Measurements from ENCODE around the gene TTLL11. TPM values are rescaled to one million over a fixed set of nuclear protein-coding genes. Genes with fewer than 3 reads are reported as not detected.

Gene TTLL11
- polyA plus RNA-seq, 2 donors = 2.3 to 4.5 TPM

GRCh38 chr9:122125509-122126330 lies 32.6 kb upstream of the TTLL11 start:
- Histone ChIP-seq H3K27me3 (ENCODE audit: control insufficient read depth in 1 of 2, insufficient read depth in 2 of 2, low read length in 2 of 2) (no peaks in the 10 kb centered on the region), H3K27ac (ENCODE audit: low read depth in 2 of 2, low read length in 1 of 2) (no peak overlapping the region), H3K4me1 (ENCODE audit: control insufficient read depth in 2 of 2, insufficient read depth in 2 of 2, low read length in 1 of 2) (peaks cover 0 to 12% of the 10 kb centered on the region in 2 donors), H3K9me3 (ENCODE audit: control insufficient read depth in 2 of 2, insufficient read depth in 1 of 2, low read depth in 1 of 2, low read length in 1 of 2) (no peaks in the 10 kb centered on the region), H3K4me3 (ENCODE audit: low read depth in 1 of 2, low read length in 2 of 2) (no peak overlapping the region), H3K36me3 (ENCODE audit: control insufficient read depth in 2 of 2, insufficient read depth in 2 of 2, low read length in 1 of 2) (no peaks in the 10 kb centered on the region)
- 40 to 41% methylated on average over 21 of the region's 21 CpGs for WGBS, 2 donors

GRCh38 chr9:122125158-122125508 lies 32.0 kb upstream of the TTLL11 start:
- peaks cover 0 to 12% of the 10 kb centered on the region in 2 donors for H3K4me1 ChIP-seq (ENCODE audit: control insufficient read depth in 2 of 2, insufficient read depth in 2 of 2, low read length in 1 of 2)

DNA sequence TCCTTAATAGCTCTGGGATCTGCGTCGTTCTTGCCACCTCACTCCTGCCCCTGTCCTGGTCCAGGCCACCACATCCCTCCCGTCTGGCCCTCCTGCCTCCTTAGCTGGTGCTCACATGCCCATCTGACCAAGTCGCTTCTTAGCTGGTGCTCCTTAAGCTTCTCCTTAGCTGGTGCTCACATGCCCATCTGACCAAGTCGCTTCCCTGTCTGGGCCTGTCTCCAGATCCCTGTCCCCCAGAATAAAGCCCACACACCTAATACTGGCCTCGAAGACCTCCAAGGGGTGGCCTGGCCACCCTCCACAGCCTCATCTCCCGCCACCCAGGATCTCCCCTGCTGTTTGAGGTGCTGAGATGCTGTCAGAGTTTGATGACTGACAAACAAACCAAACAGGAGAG lies 31.4 kb upstream of the TTLL11 start:
- H3K9me3 ChIP-seq (ENCODE audit: control insufficient read depth in 2 of 2, insufficient read depth in 1 of 2, low read depth in 1 of 2, low read length in 1 of 2) = no peaks in the 10 kb centered on the region
- H3K36me3 ChIP-seq (ENCODE audit: control insufficient read depth in 2 of 2, insufficient read depth in 2 of 2, low read length in 1 of 2) = no peaks in the 10 kb centered on the region
- H3K27me3 ChIP-seq (ENCODE audit: control insufficient read depth in 1 of 2, insufficient read depth in 2 of 2, low read length in 2 of 2) = no peaks in the 10 kb centered on the region
- H3K4me1 ChIP-seq (ENCODE audit: control insufficient read depth in 2 of 2, insufficient read depth in 2 of 2, low read length in 1 of 2) = peaks cover 0 to 12% of the 10 kb centered on the region in 2 donors
- H3K4me3 ChIP-seq (ENCODE audit: low read depth in 1 of 2, low read length in 2 of 2) = no peak overlapping the region
- WGBS, 2 donors = 73 to 74% methylated on average over 7 of the region's 7 CpGs
- H3K27ac ChIP-seq (ENCODE audit: low read depth in 2 of 2, low read length in 1 of 2) = no peak overlapping the region

More at GRCh38 chr9:122125158-122125508, 32.0 kb upstream of the TTLL11 start:
- Histone ChIP-seq H3K4me3 (ENCODE audit: low read depth in 1 of 2, low read length in 2 of 2) (no peak overlapping the region), H3K27ac (ENCODE audit: low read depth in 2 of 2, low read length in 1 of 2) (no peak overlapping the region), H3K9me3 (ENCODE audit: control insufficient read depth in 2 of 2, insufficient read depth in 1 of 2, low read depth in 1 of 2, low read length in 1 of 2) (no peaks in the 10 kb centered on the region), H3K27me3 (ENCODE audit: control insufficient read depth in 1 of 2, insufficient read depth in 2 of 2, low read length in 2 of 2) (no peaks in the 10 kb centered on the region), H3K36me3 (ENCODE audit: control insufficient read depth in 2 of 2, insufficient read depth in 2 of 2, low read length in 1 of 2) (no peaks in the 10 kb centered on the region)
- 0 to 1% methylated on average over 8 of the region's 8 CpGs for WGBS, 2 donors

DNA sequence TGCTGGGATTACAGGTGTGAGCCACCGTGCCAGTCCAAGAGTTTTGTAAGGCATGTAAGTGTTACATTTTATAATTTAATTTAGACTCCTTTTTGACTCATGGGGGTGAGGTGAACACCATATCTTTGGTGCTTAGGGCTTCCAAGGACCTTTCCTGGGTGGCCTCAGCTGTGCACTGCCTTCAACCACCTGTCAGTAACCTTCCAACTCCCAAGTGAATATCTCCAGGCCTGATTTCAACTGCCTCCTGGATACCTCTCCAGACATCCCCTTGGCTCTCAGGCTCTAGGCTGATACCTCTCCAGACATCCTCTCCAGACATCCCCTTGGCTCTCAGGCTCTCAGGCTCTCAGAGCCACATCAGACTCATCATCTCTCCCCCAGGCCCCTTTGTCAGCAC lies 30.9 kb upstream of the TTLL11 start:
- Histone ChIP-seq H3K27me3 (ENCODE audit: control insufficient read depth in 1 of 2, insufficient read depth in 2 of 2, low read length in 2 of 2) (no peaks in the 10 kb centered on the region), H3K36me3 (ENCODE audit: control insufficient read depth in 2 of 2, insufficient read depth in 2 of 2, low read length in 1 of 2) (no peaks in the 10 kb centered on the region), H3K4me1 (ENCODE audit: control insufficient read depth in 2 of 2, insufficient read depth in 2 of 2, low read length in 1 of 2) (peaks cover 0 to 12% of the 10 kb centered on the region in 2 donors), H3K27ac (ENCODE audit: low read depth in 2 of 2, low read length in 1 of 2) (no peak overlapping the region), H3K9me3 (ENCODE audit: control insufficient read depth in 2 of 2, insufficient read depth in 1 of 2, low read depth in 1 of 2, low read length in 1 of 2) (no peaks in the 10 kb centered on the region), H3K4me3 (ENCODE audit: low read depth in 1 of 2, low read length in 2 of 2) (no peak overlapping the region)
- WGBS, 2 donors = 80 to 89% methylated on average over 1 of the region's 1 CpG

- Histone ChIP-seq H3K36me3 (ENCODE audit: control insufficient read depth in 2 of 2, insufficient read depth in 2 of 2, low read length in 1 of 2) (no peaks in the 10 kb centered on the region), H3K27ac (ENCODE audit: low read depth in 2 of 2, low read length in 1 of 2) (no peak overlapping the region), H3K9me3 (ENCODE audit: control insufficient read depth in 2 of 2, insufficient read depth in 1 of 2, low read depth in 1 of 2, low read length in 1 of 2) (no peaks in the 10 kb centered on the region), H3K4me1 (ENCODE audit: control insufficient read depth in 2 of 2, insufficient read depth in 2 of 2, low read length in 1 of 2) (peaks cover 0 to 12% of the 10 kb centered on the region in 2 donors), H3K27me3 (ENCODE audit: control insufficient read depth in 1 of 2, insufficient read depth in 2 of 2, low read length in 2 of 2) (no peaks in the 10 kb centered on the region), H3K4me3 (ENCODE audit: low read depth in 1 of 2, low read length in 2 of 2) (no peak overlapping the region)
- WGBS, 2 donors = 23 to 27% methylated on average over 13 of the region's 13 CpGs
Observed at GRCh38 chr9:122122903-122123632, 30.0 kb upstream of the TTLL11 start.

GRCh38 chr9:122122468-122122867 lies 29.4 kb upstream of the TTLL11 start:
- H3K27me3 ChIP-seq (ENCODE audit: control insufficient read depth in 1 of 2, insufficient read depth in 2 of 2, low read length in 2 of 2) = no peaks in the 10 kb centered on the region
- H3K4me1 ChIP-seq (ENCODE audit: control insufficient read depth in 2 of 2, insufficient read depth in 2 of 2, low read length in 1 of 2) = peaks cover 0 to 12% of the 10 kb centered on the region in 2 donors
- WGBS, 2 donors = 33 to 55% methylated on average over 6 of the region's 6 CpGs
- H3K4me3 ChIP-seq (ENCODE audit: low read depth in 1 of 2, low read length in 2 of 2) = no peak overlapping the region
- H3K9me3 ChIP-seq (ENCODE audit: control insufficient read depth in 2 of 2, insufficient read depth in 1 of 2, low read depth in 1 of 2, low read length in 1 of 2) = no peaks in the 10 kb centered on the region
- no peak overlapping the region for H3K27ac ChIP-seq (ENCODE audit: low read depth in 2 of 2, low read length in 1 of 2)
- H3K36me3 ChIP-seq (ENCODE audit: control insufficient read depth in 2 of 2, insufficient read depth in 2 of 2, low read length in 1 of 2) = no peaks in the 10 kb centered on the region

- no peaks in the 10 kb centered on the region for H3K9me3 ChIP-seq (ENCODE audit: control insufficient read depth in 2 of 2, insufficient read depth in 1 of 2, low read depth in 1 of 2, low read length in 1 of 2)
Observed at GRCh38 chr9:122121931-122122330, 28.8 kb upstream of the TTLL11 start.

GRCh38 chr9:122121391-122121790 lies 28.3 kb upstream of the TTLL11 start:
- H3K9me3 ChIP-seq (ENCODE audit: control insufficient read depth in 2 of 2, insufficient read depth in 1 of 2, low read depth in 1 of 2, low read length in 1 of 2) = no peaks in the 10 kb centered on the region
- no peak overlapping the region for H3K27ac ChIP-seq (ENCODE audit: low read depth in 2 of 2, low read length in 1 of 2)
- peaks cover 0 to 9% of the 10 kb centered on the region in 2 donors for H3K4me1 ChIP-seq (ENCODE audit: control insufficient read depth in 2 of 2, insufficient read depth in 2 of 2, low read length in 1 of 2)
- WGBS, 2 donors = 82 to 91% methylated on average over 10 of the region's 10 CpGs
- no peaks in the 10 kb centered on the region for H3K27me3 ChIP-seq (ENCODE audit: control insufficient read depth in 1 of 2, insufficient read depth in 2 of 2, low read length in 2 of 2)
- no peaks in the 10 kb centered on the region for H3K36me3 ChIP-seq (ENCODE audit: control insufficient read depth in 2 of 2, insufficient read depth in 2 of 2, low read length in 1 of 2)
- H3K4me3 ChIP-seq (ENCODE audit: low read depth in 1 of 2, low read length in 2 of 2) = no peak overlapping the region

More at GRCh38 chr9:122121931-122122330, 28.8 kb upstream of the TTLL11 start:
- 92 to 93% methylated on average over 6 of the region's 6 CpGs for WGBS, 2 donors
- Histone ChIP-seq H3K27ac (ENCODE audit: low read depth in 2 of 2, low read length in 1 of 2) (no peak overlapping the region), H3K36me3 (ENCODE audit: control insufficient read depth in 2 of 2, insufficient read depth in 2 of 2, low read length in 1 of 2) (no peaks in the 10 kb centered on the region), H3K27me3 (ENCODE audit: control insufficient read depth in 1 of 2, insufficient read depth in 2 of 2, low read length in 2 of 2) (no peaks in the 10 kb centered on the region), H3K4me1 (ENCODE audit: control insufficient read depth in 2 of 2, insufficient read depth in 2 of 2, low read length in 1 of 2) (peaks cover 0 to 12% of the 10 kb centered on the region in 2 donors), H3K4me3 (ENCODE audit: low read depth in 1 of 2, low read length in 2 of 2) (no peak overlapping the region)

DNA sequence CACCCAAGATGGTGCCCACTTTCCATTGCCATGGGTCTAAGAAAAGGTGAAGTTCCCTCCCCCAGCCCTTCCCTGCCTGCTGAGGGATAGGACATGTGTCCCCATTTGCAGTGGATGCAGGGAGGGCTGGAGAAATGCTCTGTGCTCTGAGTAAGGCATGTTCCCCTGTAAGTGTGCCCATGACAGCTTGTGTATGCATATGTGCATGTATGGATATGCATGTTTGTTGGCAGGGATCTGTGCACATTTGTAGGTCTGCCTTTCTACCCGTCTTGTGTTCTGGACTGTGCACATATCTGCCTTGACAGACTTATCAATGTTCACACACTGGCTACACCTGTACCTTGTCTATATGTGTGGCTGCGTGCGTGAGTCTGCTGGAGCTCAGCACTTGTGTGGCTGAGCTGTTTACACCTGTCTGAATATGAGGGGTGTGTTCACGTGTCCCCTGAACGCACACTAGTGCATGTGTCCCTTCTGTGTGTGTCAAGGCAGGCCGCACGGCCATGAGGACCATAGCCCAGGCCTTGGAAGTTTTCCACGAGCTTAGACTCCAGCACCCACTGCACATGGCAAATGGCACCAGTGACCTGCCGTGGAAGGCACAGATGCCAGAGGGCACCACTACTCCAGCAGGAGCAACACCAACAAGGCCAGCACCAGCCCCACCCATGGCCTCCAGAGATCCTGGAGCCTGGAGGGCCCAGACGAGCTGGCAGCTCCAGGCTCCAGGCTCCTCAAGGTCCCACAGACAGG lies 27.4 kb upstream of the TTLL11 start:
- Histone ChIP-seq H3K27ac (ENCODE audit: low read depth in 2 of 2, low read length in 1 of 2) (no peak overlapping the region), H3K9me3 (ENCODE audit: control insufficient read depth in 2 of 2, insufficient read depth in 1 of 2, low read depth in 1 of 2, low read length in 1 of 2) (no peaks in the 10 kb centered on the region), H3K4me3 (ENCODE audit: low read depth in 1 of 2, low read length in 2 of 2) (no peak overlapping the region), H3K4me1 (ENCODE audit: control insufficient read depth in 2 of 2, insufficient read depth in 2 of 2, low read length in 1 of 2) (peaks cover 0 to 3% of the 10 kb centered on the region in 2 donors), H3K27me3 (ENCODE audit: control insufficient read depth in 1 of 2, insufficient read depth in 2 of 2, low read length in 2 of 2) (no peaks in the 10 kb centered on the region), H3K36me3 (ENCODE audit: control insufficient read depth in 2 of 2, insufficient read depth in 2 of 2, low read length in 1 of 2) (no peaks in the 10 kb centered on the region)
- WGBS, 2 donors = 79 to 81% methylated on average over 10 of the region's 10 CpGs

All from esophagus (tissue), 2 donors.